HG03066 (cell line): ENCODE results near the gene ZNF280B.
"Not testable (repeated sequence)": the region's sequence is repeated elsewhere in the genome, so short reads cannot be mapped to it uniquely, and the experiment has no call there.

Experiments
- ATAC-seq: cut with Tn5 transposase; IDR thresholded peaks from one replicate; pipeline ENCODE4 v1.9.1; 2021; ENCODE audit warnings: low read depth; ENCODE audit not compliant: unreplicated experiment

The ZNF280B gene

GRCh38 chr22:22441626-22442025, 66.9 kb downstream of the ZNF280B start:
- not testable (repeated sequence) for ATAC-seq

DNA sequence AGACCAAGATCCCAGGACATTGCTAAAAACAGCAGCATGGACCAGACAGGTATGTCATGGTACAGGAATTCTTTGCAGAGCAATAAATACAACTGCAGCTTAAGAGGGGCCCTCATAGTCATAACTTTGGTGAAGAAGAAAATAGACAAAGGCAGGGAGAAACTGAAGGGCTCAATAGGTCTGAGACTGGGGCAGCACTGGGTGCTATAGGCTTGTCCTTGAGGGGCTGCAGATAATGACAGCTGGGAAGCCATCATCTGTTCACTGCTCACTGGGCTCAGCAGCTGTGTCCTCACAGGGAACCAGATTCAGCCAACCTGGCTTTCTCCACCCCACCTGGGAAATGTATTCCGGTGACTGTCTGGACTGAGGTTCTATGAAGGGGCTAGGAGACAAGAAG, 68.4 kb downstream of the ZNF280B start:
- no peak for ATAC-seq
